Upper lobe of left lung (tissue), 6 donors: Measurements from ENCODE around the gene TSPEAR. TPM values are rescaled to one million over a fixed set of nuclear protein-coding genes. Genes with fewer than 3 reads are reported as not detected.
A peak's percentile ranks its signal among the peaks of the same experiment; 100 is the strongest.

Source experiments
- ATAC-seq, 2 donors: fragments of 200-7000 bp; cut with Tn5 transposase; one replicate each; pipeline ENCODE4 v1.9.1; 2022; ENCODE audit warnings: mild to moderate bottlenecking in 2 of 2, moderate library complexity in 2 of 2; ENCODE audit not compliant: low FRiP score in 2 of 2
- DNase-seq, 2 donors: peaks; one replicate each; pipeline ENCODE4 v3.0.0-alpha.2; 2019 to 2020
- H3K27ac ChIP-seq, 4 donors: fragments of 200-600 bp; sonication (generic); one replicate each; pipeline ENCODE4 v1.5.1; 2016 to 2019
- H3K27me3 ChIP-seq, 4 donors: fragments of 200-600 bp; sonication (generic); one replicate each; pipeline ENCODE4 v1.5.1; 2017 to 2019
- H3K36me3 ChIP-seq, 4 donors: fragments of 200-600 bp; sonication (generic); one replicate each; pipeline ENCODE4 v1.5.1; 2016 to 2019
- H3K4me1 ChIP-seq, 4 donors: fragments of 200-600 bp; sonication (generic); one replicate each; pipeline ENCODE4 v1.5.1; 2018 to 2019
- H3K4me3 ChIP-seq, 4 donors: fragments of 200-600 bp; sonication (generic); one replicate each; pipeline ENCODE4 v1.5.1; 2017 to 2019; ENCODE audit warnings: mild to moderate bottlenecking in 2 of 4, moderate library complexity in 1 of 4
- H3K9me3 ChIP-seq, 4 donors: fragments of 200-600 bp; sonication (generic); one replicate each; pipeline ENCODE4 v1.5.1; 2018 to 2019
- EP300 ChIP-seq, 4 donors: sonication (generic); formaldehyde crosslinking; IDR thresholded peaks; one replicate each; pipeline ENCODE4 v1.5.1; 2017; ENCODE audit warnings: antibody characterized with exemption in 4 of 4, control low read depth in 2 of 4
- POLR2A ChIP-seq, 4 donors: fragments of 450-650 bp; IDR thresholded peaks; one replicate each; pipeline ENCODE4 v1.5.1; 2016 to 2017; ENCODE audit warnings: antibody characterized with exemption in 4 of 4, mild to moderate bottlenecking in 2 of 4
- POLR2AphosphoS5 ChIP-seq, 2 donors: sonication (generic); formaldehyde crosslinking; IDR thresholded peaks; one replicate each; pipeline ENCODE4 v1.5.1; 2017; ENCODE audit warnings: antibody characterized with exemption in 2 of 2
- WGBS, 2 donors: methylation state at CpG; one replicate each; pipeline ENCODE4 v1.1.5; 2017 to 2018; 5-methylcytosine and 5-hydroxymethylcytosine counted together
- total RNA-seq, 6 donors: library from RNA; depleted of rRNA in 4 of 6; stranded (reverse); fragments of >200 nt in 4 of 6; gene quantifications; one replicate each; pipeline versions ENCODE4 v1.1.0 to v1.2.1, GENCODE V29; 2016 to 2021
- TF ChIP-seq, protein P1 (sequence below), 6 experiments: fragments of 450-650 bp in 4 of 6; fragments of 200-600 bp in 2 of 6; sonication (generic) in 2 of 6; IDR thresholded peaks; one replicate each; pipeline ENCODE4 v1.5.1; 2016 to 2019; ENCODE audit warnings: antibody characterized with exemption in 6 of 6
- donor health status: DM: no; HTN: no; CAD: no; lungs with moderate emphysema.
- donor health status: DM: no; HTN: yes; CAD: no; lungs with severe emphysema.

The TSPEAR gene
- total RNA-seq, 6 donors from 2014 or later = 0.14 to 0.17 TPM; not detected in 4

DNA sequence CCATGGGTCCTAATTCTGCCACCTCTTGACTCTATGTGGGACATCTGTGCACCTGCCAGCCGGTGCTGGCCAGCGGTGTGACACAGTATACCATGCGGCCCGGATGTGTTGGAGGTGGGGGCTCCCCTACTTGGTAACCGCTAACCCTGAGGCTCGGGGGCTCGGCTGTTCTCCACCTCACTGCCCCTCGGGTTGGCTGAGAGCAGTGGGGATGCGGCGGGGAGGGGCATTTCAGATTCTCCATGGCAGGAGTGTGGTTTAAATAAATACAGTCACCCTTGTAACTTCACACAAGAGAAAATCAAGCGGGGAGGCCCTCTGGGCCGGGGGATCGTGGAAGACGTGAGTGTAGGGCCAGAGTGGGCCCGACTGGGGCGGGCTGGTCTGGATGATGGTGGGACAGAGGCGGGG is 182.4 kb downstream of the TSPEAR start:
- H3K27ac ChIP-seq = no peak overlapping the region
- H3K9me3 ChIP-seq = no peaks in the 10 kb centered on the region
- DNase-seq = no peak
- WGBS, 2 donors = 91 to 92% methylated on average over 17 of the region's 17 CpGs
- no peaks in the 10 kb centered on the region for H3K36me3 ChIP-seq
- no peak overlapping the region for H3K4me3 ChIP-seq
- no peaks in the 10 kb centered on the region for H3K4me1 ChIP-seq
- TF ChIP-seq, protein P1, sequence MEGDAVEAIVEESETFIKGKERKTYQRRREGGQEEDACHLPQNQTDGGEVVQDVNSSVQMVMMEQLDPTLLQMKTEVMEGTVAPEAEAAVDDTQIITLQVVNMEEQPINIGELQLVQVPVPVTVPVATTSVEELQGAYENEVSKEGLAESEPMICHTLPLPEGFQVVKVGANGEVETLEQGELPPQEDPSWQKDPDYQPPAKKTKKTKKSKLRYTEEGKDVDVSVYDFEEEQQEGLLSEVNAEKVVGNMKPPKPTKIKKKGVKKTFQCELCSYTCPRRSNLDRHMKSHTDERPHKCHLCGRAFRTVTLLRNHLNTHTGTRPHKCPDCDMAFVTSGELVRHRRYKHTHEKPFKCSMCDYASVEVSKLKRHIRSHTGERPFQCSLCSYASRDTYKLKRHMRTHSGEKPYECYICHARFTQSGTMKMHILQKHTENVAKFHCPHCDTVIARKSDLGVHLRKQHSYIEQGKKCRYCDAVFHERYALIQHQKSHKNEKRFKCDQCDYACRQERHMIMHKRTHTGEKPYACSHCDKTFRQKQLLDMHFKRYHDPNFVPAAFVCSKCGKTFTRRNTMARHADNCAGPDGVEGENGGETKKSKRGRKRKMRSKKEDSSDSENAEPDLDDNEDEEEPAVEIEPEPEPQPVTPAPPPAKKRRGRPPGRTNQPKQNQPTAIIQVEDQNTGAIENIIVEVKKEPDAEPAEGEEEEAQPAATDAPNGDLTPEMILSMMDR (IDR thresholded peaks at IDR 0.05) = no peak
- TF ChIP-seq EP300 (IDR thresholded peaks at IDR 0.05) (no peak), POLR2AphosphoS5 (IDR thresholded peaks at IDR 0.05) (no peak), POLR2A (IDR thresholded peaks at IDR 0.05) (no peak)
- no peaks in the 10 kb centered on the region for H3K27me3 ChIP-seq
- ATAC-seq = no peak

DNA sequence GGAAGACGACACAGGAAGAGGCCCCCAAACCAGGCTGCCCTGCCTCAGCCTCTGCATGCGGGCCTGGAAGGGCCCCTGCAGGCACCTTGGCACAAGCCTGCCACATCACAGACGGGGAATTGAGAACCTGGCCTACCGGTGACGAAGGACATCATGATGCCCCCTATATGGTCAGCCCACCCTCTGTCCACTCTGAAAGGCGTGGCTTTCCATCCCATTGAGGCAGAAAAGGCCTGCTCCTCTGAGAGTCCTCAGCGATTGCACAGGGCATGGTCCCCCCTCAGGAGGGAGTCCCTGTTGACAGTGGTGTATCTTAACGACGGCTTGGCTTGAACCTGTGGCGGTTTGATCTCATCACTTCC is 182.8 kb downstream of the TSPEAR start:
- WGBS, 2 donors = 90 to 93% methylated on average over 7 to 10 of the region's 10 CpGs
- no peak for TF ChIP-seq POLR2A (IDR thresholded peaks at IDR 0.05)
- no peak for TF ChIP-seq POLR2AphosphoS5 (IDR thresholded peaks at IDR 0.05)
- TF ChIP-seq, protein P1 (IDR thresholded peaks at IDR 0.05) = no peak
- no peak for TF ChIP-seq EP300 (IDR thresholded peaks at IDR 0.05)

DNA sequence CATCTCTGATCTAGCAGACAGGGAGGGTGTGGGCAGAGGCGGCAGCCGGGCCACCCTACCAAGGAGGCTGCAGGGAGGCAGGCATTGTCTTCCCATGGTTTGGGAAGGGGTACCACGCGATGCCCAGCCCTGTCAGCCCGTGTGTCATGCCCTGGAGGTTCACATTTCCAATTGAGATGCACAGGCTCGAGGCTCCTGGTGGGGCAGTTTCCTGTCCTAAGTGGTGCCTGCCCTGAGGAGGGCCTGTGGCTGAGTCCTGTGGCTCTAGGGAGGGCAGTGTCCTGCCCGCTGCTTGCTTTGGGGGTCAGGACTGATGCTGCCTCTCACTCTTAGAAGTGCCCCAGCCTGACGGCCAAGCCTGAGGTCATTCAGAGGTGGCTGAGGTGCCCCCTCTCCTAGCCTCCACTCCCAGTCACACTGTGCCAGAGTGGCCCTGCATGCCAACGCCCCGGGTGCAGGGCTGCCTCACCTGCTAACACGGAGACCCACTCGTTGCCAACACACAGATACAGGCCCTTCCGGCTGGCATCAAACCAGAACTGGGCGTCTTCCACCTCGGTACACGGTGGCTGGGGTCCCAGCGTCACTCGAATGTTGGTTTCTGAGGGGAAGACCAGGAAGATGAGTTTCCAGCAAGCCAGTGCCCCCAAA is 183.3 kb downstream of the TSPEAR start:
- TF ChIP-seq POLR2AphosphoS5 (IDR thresholded peaks at IDR 0.05) = no peak
- TF ChIP-seq, protein P1 (IDR thresholded peaks at IDR 0.05) = no peak
- no peak for TF ChIP-seq POLR2A (IDR thresholded peaks at IDR 0.05)
- no peak for TF ChIP-seq EP300 (IDR thresholded peaks at IDR 0.05)
- no peaks in the 10 kb centered on the region for H3K4me1 ChIP-seq
- no peaks in the 10 kb centered on the region for H3K36me3 ChIP-seq
- no peak overlapping the region for H3K4me3 ChIP-seq
- ATAC-seq (no peak), DNase-seq (peak in 1 of 2 donors; percentile 18)
- H3K27me3 ChIP-seq = no peaks in the 10 kb centered on the region
- no peak overlapping the region for H3K27ac ChIP-seq
- no peaks in the 10 kb centered on the region for H3K9me3 ChIP-seq
- WGBS, 2 donors = 84 to 91% methylated on average over 4 to 17 of the region's 18 CpGs

More for the DNA sequence above, 182.8 kb downstream of the TSPEAR start:
- H3K36me3 ChIP-seq = no peaks in the 10 kb centered on the region
- no peaks in the 10 kb centered on the region for H3K9me3 ChIP-seq
- no peak for ATAC-seq
- no peaks in the 10 kb centered on the region for H3K27me3 ChIP-seq
- no peak overlapping the region for H3K4me3 ChIP-seq
- H3K27ac ChIP-seq = no peak overlapping the region
- no peaks in the 10 kb centered on the region for H3K4me1 ChIP-seq
- DNase-seq = peak in 1 of 2 donors; percentile 8

DNA sequence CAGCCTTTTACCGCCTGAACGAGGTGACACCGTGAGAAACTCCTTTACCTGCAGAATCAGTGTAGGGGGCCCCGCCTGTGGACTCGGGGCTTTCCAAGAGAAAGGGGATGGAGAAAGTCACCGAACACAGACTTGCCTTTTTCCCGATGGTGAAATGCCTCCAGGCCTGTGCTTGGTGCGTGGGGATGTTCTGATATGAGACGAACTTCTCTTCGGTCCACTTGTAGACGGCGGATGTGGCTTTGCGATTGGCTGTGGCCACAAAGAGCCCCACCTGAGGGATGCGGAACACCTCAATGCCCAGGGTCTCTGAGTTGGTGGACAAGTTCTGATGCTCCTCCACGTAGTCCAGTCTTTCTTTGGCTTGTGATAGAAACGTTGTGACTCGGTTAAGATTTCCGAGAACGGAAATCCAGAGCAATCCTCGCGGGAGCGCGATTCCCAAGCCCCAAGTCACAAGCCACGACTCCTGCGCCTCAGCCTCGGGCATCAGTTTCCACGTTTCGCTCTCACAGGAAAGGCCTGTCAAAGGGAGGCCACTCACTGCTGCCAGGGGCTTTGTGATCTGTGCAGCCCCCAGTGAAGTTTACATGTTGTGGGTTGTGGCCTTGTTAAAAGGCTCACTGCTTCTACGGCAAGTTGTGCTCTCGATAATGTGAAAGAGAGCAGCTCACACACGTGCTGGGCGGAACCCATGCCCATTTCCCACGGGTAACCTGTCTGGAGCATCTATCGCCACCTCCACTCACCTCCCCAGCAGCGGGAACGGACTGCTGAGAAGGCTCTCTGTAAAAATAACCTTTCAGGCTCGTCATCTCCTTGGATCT is 184.0 kb downstream of the TSPEAR start:
- WGBS, 2 donors = 84 to 87% methylated on average over 31 to 37 of the region's 37 CpGs
- peak; percentile 14 to 25 for DNase-seq
- Histone ChIP-seq H3K27me3 (no peaks in the 10 kb centered on the region), H3K4me1 (no peaks in the 10 kb centered on the region), H3K9me3 (no peaks in the 10 kb centered on the region), H3K4me3 (no peak overlapping the region), H3K27ac (no peak overlapping the region), H3K36me3 (no peaks in the 10 kb centered on the region)
- ATAC-seq = no peak
- TF ChIP-seq POLR2AphosphoS5 (IDR thresholded peaks at IDR 0.05) (no peak), POLR2A (IDR thresholded peaks at IDR 0.05) (no peak), EP300 (IDR thresholded peaks at IDR 0.05) (no peak)
- TF ChIP-seq, protein P1 (IDR thresholded peaks at IDR 0.05) = no peak
